ENCODE results near the gene SLC16A4.
A peak's percentile ranks its signal among the peaks of the same experiment; 100 is the strongest.
"Not testable (repeated sequence)": the region's sequence is repeated elsewhere in the genome, so short reads cannot be mapped to it uniquely, and the experiment has no call there.

Gene SLC16A4

GRCh38 chr1:110409316-110409715, 18.5 kb upstream of the SLC16A4 start:
- DNase-seq (ENCODE audit: low read depth in 1 of 2, low spot score in 1 of 2), result no peak

- no peak for DNase-seq (ENCODE audit: low read depth in 1 of 2, low spot score in 1 of 2)
These were observed 17.7 kb upstream of the SLC16A4 start for GRCh38 chr1:110408488-110408887.

- peak; percentile 79 to 89 for DNase-seq (ENCODE audit: low read depth in 1 of 2, low spot score in 1 of 2)
These were observed 16.7 kb upstream of the SLC16A4 start, which contains the start of gene LAMTOR5 for GRCh38 chr1:110407260-110408210. Gene LAMTOR5, minus strand, starts transcription at chr1:110407694. Its CDS starts 74 bp downstream, at chr1:110407620.

- not testable (repeated sequence) for DNase-seq (ENCODE audit: low read depth in 1 of 2, low spot score in 1 of 2)
These were observed 15.6 kb upstream of the SLC16A4 start for GRCh38 chr1:110406407-110406806.

- no peak for DNase-seq (ENCODE audit: low read depth in 1 of 2, low spot score in 1 of 2)
These were observed 13.6 kb upstream of the SLC16A4 start for GRCh38 chr1:110404401-110404800.

GRCh38 chr1:110403805-110404204, 13.0 kb upstream of the SLC16A4 start:
- no peak for DNase-seq (ENCODE audit: low read depth in 1 of 2, low spot score in 1 of 2)

GRCh38 chr1:110396259-110396958, 5.6 kb upstream of the SLC16A4 start:
- not testable (repeated sequence) for DNase-seq (ENCODE audit: low read depth in 1 of 2, low spot score in 1 of 2)

GRCh38 chr1:110394493-110394820, 3.6 kb upstream of the SLC16A4 start:
- no peak for DNase-seq (ENCODE audit: low read depth in 1 of 2, low spot score in 1 of 2)

GRCh38 chr1:110393691-110394492, 3.1 kb upstream of the SLC16A4 start:
- DNase-seq (ENCODE audit: low read depth in 1 of 2, low spot score in 1 of 2), result no peak

- no peak for DNase-seq (ENCODE audit: low read depth in 1 of 2, low spot score in 1 of 2)
These were observed 2.5 kb upstream of the SLC16A4 start for GRCh38 chr1:110393286-110393685.

GRCh38 chr1:110390096-110390495, 730 bp downstream of the SLC16A4 start:
- no peak for DNase-seq (ENCODE audit: low read depth in 1 of 2, low spot score in 1 of 2)

GRCh38 chr1:110387048-110387754, 3.6 kb downstream of the SLC16A4 start:
- DNase-seq (ENCODE audit: low read depth in 1 of 2, low spot score in 1 of 2), result no peak

- DNase-seq (ENCODE audit: low read depth in 1 of 2, low spot score in 1 of 2), result no peak
These were observed 5.5 kb downstream of the SLC16A4 start for GRCh38 chr1:110385369-110385768.

GRCh38 chr1:110384581-110385321, 6.1 kb downstream of the SLC16A4 start:
- DNase-seq (ENCODE audit: low read depth in 1 of 2, low spot score in 1 of 2), result no peak

- DNase-seq (ENCODE audit: low read depth in 1 of 2, low spot score in 1 of 2), result no peak
These were observed 7.4 kb downstream of the SLC16A4 start for GRCh38 chr1:110383251-110383990.

- DNase-seq (ENCODE audit: low read depth in 1 of 2, low spot score in 1 of 2), result no peak
These were observed 10.0 kb downstream of the SLC16A4 start for GRCh38 chr1:110380672-110381283.

- DNase-seq (ENCODE audit: low read depth in 1 of 2, low spot score in 1 of 2), result no peak
These were observed 15.3 kb downstream of the SLC16A4 start for GRCh38 chr1:110375490-110375889.

GRCh38 chr1:110370827-110371226, 20.0 kb downstream of the SLC16A4 start:
- no peak for DNase-seq (ENCODE audit: low read depth in 1 of 2, low spot score in 1 of 2)

- no peak for DNase-seq (ENCODE audit: low read depth in 1 of 2, low spot score in 1 of 2)
These were observed 26.6 kb downstream of the SLC16A4 start for GRCh38 chr1:110364221-110364620.
